HG02759 (cell line): ENCODE measurements around the gene ITGB3.

Experiments
- ATAC-seq: cut with Tn5 transposase; IDR thresholded peaks from one replicate; pipeline ENCODE4 v1.9.1; 2021; ENCODE audit warnings: mild to moderate bottlenecking, moderate library complexity; ENCODE audit not compliant: unreplicated experiment

The ITGB3 gene

GRCh38 chr17:47274319-47275069 lies 20.9 kb downstream of the ITGB3 start:
- ATAC-seq: no peak

GRCh38 chr17:47275245-47275984 lies 21.8 kb downstream of the ITGB3 start:
- ATAC-seq: no peak

DNA sequence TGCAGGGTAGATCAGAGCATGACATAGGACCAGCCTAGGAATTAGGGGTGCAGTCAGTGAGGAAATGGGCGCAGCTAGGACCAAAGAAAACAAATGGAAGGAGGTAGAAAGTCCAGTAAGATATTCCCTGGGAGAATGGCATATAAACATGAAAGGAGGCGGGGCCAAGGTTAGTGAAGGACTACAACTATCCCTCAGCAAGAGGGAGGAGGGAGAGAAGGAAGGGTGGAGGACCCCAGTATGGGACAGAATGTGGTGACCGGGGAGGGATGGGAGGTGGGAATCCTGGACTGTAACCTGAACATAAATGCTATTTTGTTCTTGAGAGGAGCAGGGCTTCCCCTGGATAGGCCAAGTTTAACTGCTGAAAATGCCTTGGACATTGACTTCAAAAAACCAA lies 22.8 kb downstream of the ITGB3 start:
- no peak for ATAC-seq

- ATAC-seq: no peak
Measured at GRCh38 chr17:47276868-47277267, 23.2 kb downstream of the ITGB3 start.

- ATAC-seq: no peak
Measured at GRCh38 chr17:47277921-47278320, 24.3 kb downstream of the ITGB3 start.

DNA sequence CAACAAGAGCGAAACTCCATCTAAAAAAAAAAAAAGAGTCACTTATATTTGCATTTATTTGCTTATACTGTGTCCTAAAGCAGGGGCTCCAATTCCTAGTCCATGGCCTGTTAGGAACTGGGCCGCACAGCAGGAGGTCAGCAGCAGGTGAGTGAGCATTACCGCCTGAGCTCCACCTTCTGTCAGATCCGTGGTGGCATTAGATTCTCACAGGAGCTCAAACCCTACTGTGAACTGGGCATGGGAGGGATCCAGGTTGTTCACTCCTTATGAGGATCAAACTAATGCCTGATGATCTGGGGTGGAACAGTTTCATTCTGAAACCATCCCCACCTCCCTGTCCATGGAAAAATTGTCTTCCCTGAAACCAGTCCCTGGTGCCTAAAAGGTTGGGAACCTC lies 24.9 kb downstream of the ITGB3 start:
- no peak for ATAC-seq

- peak; percentile 71 for ATAC-seq
Measured at GRCh38 chr17:47279062-47279801, 25.6 kb downstream of the ITGB3 start.

DNA sequence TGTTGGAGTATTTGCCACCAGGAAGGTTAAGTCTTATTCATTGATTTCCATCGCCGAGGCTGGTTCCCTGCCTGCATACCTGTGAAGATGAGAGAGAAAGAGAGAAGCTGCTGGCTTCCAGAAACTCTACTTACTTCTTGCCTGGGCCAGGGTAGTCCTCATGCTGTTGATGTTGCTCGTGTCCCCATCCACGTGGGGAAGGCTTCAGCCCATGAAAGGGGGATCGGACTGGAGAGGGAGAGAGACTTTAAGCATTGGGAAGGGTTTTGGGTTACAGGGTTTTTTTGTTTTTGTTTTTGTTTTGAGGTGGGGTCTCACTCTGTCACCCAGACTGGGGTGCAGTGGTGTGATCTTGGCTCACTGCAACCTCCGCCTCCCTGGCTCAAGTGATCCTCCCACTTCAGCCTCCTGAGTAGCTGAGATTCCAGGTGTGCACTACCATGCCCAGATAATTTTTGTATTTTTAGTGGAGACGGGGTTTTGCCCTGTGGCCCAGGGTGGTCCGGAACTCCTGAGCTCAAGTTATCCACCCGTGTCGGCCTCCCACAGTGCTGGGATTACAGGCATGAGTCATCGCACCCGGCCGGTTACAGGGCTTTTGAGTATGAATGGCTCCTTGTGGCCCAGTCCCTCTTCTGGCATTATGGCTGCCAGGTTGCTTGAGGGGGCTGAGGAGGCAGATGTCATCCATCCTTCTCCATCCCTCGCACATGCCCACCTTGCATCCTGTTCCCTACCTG lies 26.6 kb downstream of the ITGB3 start:
- no peak for ATAC-seq

GRCh38 chr17:47281216-47281615 lies 27.6 kb downstream of the ITGB3 start:
- no peak for ATAC-seq

- ATAC-seq: no peak
Measured at GRCh38 chr17:47285003-47285402, 31.4 kb downstream of the ITGB3 start.

DNA sequence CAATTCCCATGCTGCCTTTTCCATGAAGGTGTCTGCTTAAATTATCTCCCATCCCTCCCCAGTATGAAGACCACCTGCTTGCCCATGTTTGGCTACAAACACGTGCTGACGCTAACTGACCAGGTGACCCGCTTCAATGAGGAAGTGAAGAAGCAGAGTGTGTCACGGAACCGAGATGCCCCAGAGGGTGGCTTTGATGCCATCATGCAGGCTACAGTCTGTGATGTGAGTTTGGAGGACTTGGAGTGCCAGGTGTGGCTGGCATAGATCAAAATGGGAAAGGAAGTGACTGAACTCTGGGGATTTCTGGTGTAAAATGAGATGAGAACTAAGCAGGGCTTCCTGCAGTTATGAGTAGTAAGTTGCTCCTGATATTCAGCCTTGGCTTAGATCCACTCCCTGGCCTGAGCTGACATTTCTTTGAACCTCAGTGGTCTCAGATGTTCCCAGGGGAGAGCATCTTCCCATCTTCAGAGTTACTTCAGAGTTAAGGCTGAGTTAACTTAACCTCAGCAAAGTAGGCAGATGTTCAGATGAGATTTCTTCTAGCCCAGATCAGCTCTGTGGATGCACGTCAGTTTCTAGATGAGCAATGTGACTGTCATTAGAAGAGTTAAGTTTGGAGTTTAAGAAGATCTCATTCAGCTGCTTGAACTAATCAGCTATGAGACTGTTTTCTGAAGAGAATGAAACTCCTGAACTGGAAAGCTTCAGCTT lies 32.7 kb downstream of the ITGB3 start:
- peak; percentile 81 for ATAC-seq

GRCh38 chr17:47287068-47287467 lies 33.4 kb downstream of the ITGB3 start:
- ATAC-seq: no peak

DNA sequence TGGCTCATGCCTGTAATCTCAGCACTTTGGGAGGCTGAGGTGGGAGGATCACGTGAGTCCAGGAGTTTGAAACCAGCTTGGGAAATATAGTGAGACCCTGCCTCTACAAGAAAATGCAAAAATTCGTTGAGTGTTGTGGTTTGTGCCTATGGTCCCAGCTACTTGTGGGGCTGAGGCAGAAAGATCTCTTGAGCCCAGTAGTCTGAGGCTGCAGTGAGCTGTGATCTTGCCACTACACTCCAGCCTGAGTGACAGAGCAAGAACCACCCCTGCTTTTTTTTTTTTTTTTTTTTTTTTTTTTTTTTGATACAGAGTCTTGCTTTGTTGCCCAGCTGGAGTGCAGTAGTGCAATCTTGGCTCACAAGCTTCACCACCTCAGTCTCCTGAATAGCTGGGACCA lies 34.0 kb downstream of the ITGB3 start:
- ATAC-seq: no peak

- no peak for ATAC-seq
Measured at GRCh38 chr17:47288531-47289116, 35.0 kb downstream of the ITGB3 start.

- no peak for ATAC-seq
Measured at GRCh38 chr17:47289302-47289701, 35.7 kb downstream of the ITGB3 start.

GRCh38 chr17:47290870-47291241 lies 37.2 kb downstream of the ITGB3 start:
- no peak for ATAC-seq

GRCh38 chr17:47291242-47291873 lies 37.7 kb downstream of the ITGB3 start:
- no peak for ATAC-seq

- no peak for ATAC-seq
Measured at GRCh38 chr17:47292206-47292605, 38.6 kb downstream of the ITGB3 start.

DNA sequence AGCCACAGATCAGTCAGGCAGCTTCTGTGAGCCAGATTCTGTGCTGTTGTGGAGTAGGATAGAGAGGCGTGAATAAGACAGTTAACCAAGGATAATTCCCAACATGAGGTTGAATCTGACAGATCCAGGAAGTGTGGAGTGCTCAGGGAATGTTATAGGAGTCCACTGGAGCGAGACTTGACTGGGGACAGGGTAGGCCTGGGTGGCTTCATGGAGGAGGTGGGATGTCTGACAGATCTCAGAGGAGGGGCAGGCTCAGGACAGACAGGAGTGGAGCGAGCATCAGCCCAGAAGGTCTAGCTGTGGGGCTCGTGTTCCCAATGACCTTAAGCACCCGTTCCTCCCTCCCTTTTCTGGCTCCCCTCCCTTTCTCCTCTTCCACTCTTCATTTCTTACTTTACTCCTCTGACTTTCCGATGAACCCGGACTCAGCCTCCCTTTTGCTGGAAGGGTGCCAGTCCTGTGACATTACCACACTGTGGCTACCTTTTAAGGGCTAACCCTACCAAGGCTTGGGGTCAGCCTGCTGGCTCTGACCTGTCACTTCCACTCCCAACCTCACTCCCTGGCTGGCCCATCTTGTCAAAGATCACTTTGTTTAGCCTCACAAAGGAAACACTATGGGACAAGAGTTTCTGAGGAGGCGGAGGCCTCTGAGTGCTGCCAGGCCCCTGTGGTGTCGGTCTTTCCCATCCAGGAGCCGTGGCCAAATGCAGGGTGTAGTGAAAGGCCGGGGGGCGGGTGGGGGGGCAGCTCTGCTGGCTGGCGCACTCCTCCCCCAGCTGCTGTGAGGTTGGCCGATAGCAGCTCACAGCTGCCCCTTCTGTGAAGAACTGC lies 41.6 kb downstream of the ITGB3 start:
- no peak for ATAC-seq
